ENCODE measurements around the gene BACH1.

Gene BACH1

GRCh38 chr21:29316029-29316742 is 17.5 kb downstream of the BACH1 start:
- DNase-seq: no peak

GRCh38 chr21:29316806-29317205 is 18.1 kb downstream of the BACH1 start:
- DNase-seq: no peak

GRCh38 chr21:29318354-29318753 is 19.6 kb downstream of the BACH1 start:
- no peak for DNase-seq

GRCh38 chr21:29320031-29320430 is 21.3 kb downstream of the BACH1 start:
- no peak for DNase-seq

GRCh38 chr21:29321217-29321616 is 22.5 kb downstream of the BACH1 start:
- DNase-seq: no peak

DNA sequence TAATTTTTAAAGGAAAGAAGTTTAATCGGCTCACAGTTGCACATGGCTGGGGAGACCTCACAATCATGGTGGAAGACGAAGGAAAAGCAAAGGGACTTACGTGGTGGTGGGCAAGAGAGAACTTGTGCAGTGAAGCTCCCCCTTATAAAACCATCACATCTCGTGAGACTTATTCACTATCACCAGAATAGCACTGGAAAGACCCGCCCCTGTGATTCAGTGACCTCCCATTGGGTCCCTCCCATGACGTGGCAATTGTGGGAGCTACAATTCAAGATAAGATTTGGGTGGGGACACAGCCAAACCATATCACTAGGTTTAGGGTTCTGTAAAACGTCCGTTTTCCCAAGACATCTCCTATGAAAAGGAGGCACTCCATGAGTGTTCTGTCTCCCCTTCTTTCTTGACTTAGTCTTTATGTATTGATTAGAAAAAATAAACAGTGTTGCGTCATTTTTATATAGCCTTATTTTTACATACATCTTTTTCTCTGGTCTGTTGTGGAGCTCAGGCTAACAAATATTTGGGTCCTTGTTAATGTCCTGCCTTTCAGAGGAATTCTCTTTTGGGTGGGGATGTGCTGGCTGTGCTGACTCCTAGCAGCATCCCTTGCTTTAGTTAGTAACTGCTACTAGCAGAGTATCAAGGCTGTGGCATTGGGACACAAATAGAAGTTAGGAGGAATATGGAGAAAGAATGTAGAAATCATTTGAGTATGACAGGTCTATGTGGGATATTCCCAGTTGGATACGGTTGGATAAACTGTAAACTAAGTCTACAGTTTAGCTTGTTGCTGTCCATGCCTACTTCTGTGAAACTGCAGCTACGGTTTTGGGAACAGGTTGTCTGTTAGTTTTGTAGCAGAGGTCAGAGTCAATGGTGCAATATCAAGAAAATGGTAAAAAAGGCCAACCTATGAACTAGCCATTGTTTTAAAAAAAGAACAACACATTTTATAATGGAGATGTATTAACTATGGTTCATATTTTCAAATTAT is 23.5 kb downstream of the BACH1 start:
- DNase-seq: no peak

DNA sequence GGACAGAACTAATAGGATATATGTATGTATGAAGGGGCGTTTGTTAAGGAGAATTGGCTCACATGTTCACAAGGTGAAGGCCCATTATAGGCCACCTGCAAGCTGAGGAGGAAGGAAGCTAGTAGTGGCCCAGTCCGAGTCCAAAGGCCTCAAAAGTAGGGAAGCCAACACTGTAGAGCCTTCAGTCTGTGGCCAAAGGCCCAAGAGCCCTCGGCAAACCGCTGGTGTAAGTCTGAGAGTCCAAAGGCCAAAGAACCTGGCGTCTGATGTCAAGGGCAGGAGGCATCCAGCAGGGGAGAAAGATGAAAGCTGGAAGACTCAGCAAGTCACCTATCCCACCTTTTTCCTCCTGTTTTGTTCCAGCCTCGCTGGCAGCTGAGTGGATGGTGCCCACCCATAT is 24.5 kb downstream of the BACH1 start:
- DNase-seq: no peak

DNA sequence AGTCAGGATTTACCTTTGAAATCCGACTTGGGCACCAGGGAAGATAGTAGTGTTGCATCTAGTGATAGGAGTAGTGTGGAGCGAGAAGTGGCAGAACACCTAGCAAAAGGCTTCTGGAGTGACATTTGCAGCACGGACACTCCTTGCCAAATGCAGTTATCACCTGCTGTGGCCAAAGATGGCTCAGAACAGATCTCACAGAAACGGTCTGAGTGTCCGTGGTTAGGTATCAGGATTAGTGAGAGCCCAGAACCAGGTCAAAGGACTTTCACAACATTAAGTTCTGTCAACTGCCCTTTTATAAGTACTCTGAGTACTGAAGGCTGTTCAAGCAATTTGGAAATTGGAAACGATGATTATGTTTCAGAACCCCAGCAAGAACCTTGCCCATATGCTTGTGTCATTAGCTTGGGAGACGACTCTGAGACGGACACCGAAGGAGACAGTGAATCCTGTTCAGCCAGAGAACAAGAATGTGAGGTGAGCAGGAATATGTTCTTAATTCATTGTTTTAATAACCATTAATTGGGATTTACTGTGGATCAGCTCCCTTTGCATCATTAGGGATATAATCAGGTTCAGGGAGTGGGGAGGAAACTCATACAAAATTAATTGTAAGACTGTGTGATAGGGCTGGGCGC is 28.3 kb downstream of the BACH1 start:
- DNase-seq: no peak

DNA sequence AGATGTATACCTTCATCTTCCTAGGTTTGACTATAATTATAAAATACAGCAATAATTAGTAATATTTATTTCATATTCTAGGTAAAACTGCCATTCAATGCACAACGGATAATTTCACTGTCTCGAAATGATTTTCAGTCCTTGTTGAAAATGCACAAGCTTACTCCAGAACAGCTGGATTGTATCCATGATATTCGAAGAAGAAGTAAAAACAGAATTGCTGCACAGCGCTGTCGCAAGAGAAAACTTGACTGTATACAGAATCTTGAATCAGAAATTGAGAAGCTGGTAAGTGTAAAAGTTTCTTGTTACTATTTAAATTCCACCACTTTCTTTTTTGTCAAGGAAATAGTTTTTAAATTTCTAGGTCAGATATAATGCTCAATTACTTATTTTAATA is 30.7 kb downstream of the BACH1 start:
- DNase-seq: no peak

DNA sequence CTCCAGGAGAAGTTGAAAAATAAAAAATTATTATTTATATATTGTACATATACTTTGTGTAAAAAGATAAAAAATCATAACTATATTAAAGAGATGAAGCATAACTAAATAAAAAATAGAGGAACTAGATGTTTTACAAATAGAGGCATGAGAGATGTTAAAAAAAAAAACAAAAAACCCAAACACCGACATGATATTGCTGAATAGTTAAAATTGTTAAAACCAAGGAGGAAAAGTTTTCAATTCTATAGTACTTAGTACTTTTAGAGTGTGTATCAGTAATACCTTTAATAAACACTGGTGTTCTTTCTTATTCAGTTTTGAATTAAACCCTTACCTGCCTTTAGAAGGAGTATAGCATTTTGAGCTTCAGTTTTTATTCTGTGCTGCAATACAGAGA is 32.1 kb downstream of the BACH1 start:
- DNase-seq: no peak

GRCh38 chr21:29332461-29333362 is 34.0 kb downstream of the BACH1 start:
- DNase-seq: no peak

GRCh38 chr21:29333406-29333805 is 34.7 kb downstream of the BACH1 start:
- no peak for DNase-seq

DNA sequence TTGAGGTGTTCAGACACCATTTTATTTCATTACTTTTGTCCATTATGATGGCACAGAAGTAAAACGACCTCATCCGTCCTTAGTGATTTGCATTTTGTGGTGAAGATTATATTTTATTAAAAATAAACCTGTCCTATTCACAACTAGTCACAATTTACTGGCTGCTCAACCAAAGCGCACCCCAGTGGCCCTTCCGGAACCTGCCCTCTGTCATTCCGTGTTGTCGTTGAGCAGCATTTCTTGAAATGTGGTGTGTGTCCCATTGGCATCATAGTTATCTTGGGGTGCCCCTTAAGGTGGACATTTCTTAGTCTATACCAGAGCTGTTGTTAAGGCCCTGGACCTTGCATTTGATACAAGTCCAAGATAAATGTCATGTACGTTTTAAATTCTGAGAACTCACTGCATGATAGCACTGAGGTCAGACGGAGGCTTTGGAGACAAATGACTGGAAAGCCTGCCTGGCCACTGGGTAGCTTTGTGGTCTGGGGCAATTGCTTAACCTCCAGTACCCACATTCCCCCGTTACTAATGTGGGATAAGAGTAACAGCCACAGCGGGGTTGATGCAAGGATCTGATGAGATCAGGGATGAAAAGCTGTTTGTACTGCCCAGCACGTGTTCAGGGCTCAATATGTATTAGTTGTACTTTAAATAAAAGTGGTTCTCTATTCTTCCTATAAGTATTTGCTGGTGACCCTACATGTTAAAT is 36.2 kb downstream of the BACH1 start:
- no peak for DNase-seq

GRCh38 chr21:29335720-29336119 is 37.0 kb downstream of the BACH1 start:
- no peak for DNase-seq

- DNase-seq: no peak
Observed at GRCh38 chr21:29338256-29338655, 39.5 kb downstream of the BACH1 start.

DNA sequence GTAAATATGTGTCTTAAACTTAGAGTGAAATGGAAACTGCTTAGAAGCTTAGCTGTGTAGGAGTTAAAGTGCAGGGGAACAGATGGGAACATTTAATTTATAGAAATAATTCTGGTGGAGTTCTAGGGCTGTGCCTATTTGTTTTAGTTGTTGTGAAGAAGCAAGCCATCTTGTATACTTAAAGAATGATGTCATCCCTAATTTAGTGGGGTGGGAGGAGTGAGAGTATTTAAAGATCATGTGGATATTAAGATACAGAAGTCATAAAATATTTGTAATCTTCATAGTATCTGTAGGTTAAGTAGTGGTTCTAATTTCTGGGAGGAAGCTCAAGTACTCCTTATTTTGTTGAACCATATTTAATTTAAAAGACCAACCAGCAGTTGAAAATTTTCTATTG is 41.5 kb downstream of the BACH1 start:
- DNase-seq: no peak

- peak; percentile 81 for DNase-seq
Observed at GRCh38 chr21:29342363-29342957, 43.7 kb downstream of the BACH1 start.

GRCh38 chr21:29343519-29343918 is 44.8 kb downstream of the BACH1 start:
- DNase-seq: no peak

GRCh38 chr21:29346281-29346680 is 47.6 kb downstream of the BACH1 start:
- no peak for DNase-seq

GRCh38 chr21:29346771-29347170 is 48.0 kb downstream of the BACH1 start:
- no peak for DNase-seq

GRCh38 chr21:29347274-29347681 is 48.6 kb downstream of the BACH1 start:
- no peak for DNase-seq

All from activated CD4-positive, alpha-beta T cell treated with anti-CD3 and anti-CD28 coated beads for 48 hours (primary cell).